ENCODE data around the gene NTN1. TPM values are rescaled to one million over a fixed set of nuclear protein-coding genes. Genes with fewer than 3 reads are reported as not detected.

NTN1 gene
- total and polyA plus RNA-seq, 8 donors: 2.0 to 12.9 (median 9.0) TPM

DNA sequence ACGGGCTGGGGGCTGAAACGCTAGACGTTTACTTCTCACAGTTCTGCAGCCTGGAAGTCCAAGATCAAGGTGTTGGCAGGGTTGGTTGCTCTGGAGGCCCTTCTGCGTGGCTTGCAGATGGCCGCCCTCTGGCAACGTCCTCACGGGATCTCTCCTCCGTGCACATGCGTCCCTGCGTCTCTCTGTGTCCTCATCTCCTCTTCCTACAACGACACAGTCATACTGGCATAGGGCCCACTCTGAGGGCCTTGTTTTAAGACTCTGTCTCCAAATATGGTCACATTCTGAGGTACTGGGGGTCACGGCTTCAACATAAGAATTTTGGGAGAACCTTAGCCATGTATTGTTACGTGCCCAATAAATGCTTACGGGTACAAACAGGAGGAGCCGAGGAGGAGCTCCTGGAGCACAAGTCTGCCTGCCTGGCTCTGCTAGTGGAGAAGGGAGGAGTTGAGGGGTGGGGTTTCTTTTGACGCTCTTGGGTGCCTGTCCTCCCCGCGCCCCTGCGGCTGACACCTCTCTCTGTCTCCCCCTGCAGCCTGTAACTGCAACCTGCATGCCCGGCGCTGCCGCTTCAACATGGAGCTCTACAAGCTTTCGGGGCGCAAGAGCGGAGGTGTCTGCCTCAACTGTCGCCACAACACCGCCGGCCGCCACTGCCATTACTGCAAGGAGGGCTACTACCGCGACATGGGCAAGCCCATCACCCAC lies 141.1 kb downstream of the NTN1 start:
- ATAC-seq (no peak), DNase-seq (no peak)
- Histone ChIP-seq H3K36me3 (no peaks in the 10 kb centered on the region), H3K27me3 (peaks cover 0 to 5% of the 10 kb centered on the region in 2 donors), H3K4me3 (no peak overlapping the region), H3K27ac (no peak overlapping the region), H3K9me3 (no peaks in the 10 kb centered on the region), H3K4me1 (no peaks in the 10 kb centered on the region)
- TF ChIP-seq, protein P1, sequence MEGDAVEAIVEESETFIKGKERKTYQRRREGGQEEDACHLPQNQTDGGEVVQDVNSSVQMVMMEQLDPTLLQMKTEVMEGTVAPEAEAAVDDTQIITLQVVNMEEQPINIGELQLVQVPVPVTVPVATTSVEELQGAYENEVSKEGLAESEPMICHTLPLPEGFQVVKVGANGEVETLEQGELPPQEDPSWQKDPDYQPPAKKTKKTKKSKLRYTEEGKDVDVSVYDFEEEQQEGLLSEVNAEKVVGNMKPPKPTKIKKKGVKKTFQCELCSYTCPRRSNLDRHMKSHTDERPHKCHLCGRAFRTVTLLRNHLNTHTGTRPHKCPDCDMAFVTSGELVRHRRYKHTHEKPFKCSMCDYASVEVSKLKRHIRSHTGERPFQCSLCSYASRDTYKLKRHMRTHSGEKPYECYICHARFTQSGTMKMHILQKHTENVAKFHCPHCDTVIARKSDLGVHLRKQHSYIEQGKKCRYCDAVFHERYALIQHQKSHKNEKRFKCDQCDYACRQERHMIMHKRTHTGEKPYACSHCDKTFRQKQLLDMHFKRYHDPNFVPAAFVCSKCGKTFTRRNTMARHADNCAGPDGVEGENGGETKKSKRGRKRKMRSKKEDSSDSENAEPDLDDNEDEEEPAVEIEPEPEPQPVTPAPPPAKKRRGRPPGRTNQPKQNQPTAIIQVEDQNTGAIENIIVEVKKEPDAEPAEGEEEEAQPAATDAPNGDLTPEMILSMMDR (IDR thresholded peaks at IDR 0.05): no peak
- intact Hi-C loops (cut with DNase I): no loop called here

DNA sequence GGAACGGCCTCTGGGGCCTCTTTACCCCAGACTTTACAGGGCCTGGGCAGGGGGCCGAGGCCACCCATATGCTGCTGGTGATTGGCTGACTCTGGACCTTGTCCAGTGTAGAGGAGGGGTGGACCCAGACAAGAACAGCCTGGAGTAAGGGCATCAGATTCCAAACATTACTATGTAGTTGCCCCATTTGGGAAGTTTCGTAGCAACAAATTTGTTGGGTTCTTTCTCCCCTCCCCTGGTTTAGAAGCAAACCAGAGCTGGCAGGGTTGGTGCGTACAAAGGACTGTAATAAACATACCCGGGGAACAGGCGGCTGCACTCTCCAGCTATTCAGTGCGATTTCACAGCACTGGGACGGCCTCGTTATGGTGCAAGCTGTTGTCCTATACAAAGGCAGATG lies 145.5 kb downstream of the NTN1 start:
- ATAC-seq (no peak), DNase-seq (no peak)
- TF ChIP-seq, protein P1 (IDR thresholded peaks at IDR 0.05): no peak
- Histone ChIP-seq H3K36me3 (no peaks in the 10 kb centered on the region), H3K27ac (no peak overlapping the region), H3K9me3 (no peaks in the 10 kb centered on the region), H3K4me1 (no peaks in the 10 kb centered on the region), H3K27me3 (peaks cover 0 to 10% of the 10 kb centered on the region in 2 donors), H3K4me3 (no peak overlapping the region)
- intact Hi-C loops (cut with DNase I): no loop called here

DNA sequence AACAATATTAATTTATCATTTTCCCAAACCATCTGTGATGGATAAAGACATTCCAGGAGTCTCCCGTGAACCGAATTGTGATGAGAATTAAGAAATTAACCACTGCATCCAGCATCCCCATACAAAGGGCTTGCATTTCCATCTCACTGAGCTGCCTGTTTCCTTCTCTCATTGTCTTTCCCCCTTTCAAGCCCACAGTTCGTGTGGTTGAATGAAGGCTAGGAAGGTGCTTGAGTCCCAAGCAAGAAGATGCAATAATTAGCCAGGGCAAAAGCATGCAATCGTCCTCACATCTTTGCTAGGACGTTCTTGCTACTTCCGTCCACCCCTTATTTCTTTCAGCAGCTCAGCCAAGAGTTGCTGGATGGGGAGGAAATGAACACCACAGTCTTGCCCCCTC lies 146.1 kb downstream of the NTN1 start:
- H3K27me3 ChIP-seq: peaks cover 0 to 10% of the 10 kb centered on the region in 2 donors
- intact Hi-C loops (cut with DNase I): no loop called here
- no peak overlapping the region for H3K27ac ChIP-seq
- DNase-seq (no peak), ATAC-seq (no peak)
- TF ChIP-seq, protein P1 (IDR thresholded peaks at IDR 0.05): no peak
- no peaks in the 10 kb centered on the region for H3K36me3 ChIP-seq
- H3K9me3 ChIP-seq: no peaks in the 10 kb centered on the region
- H3K4me3 ChIP-seq: no peak overlapping the region
- H3K4me1 ChIP-seq: no peaks in the 10 kb centered on the region

DNA sequence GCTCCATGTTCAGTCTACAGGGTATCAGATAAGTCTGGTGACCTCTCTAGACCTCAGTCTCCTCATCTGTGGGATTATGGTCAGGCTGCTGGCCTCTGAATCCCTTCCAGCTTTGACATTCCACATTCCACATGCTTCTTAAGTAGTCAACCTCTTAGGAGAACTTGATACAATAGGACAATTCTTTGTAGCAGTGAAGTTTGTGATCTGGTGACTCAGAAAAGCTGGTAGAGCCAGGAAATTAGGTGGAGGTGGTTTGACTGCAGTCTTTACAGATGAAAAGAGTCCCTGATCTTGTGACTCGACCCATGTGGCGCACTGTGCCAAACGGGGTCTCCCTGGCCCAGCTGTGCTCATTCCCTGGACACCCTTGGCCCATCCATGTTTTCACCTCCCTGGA lies 147.8 kb downstream of the NTN1 start:
- ATAC-seq: no peak
- no peak for DNase-seq
- Histone ChIP-seq H3K9me3 (no peaks in the 10 kb centered on the region), H3K36me3 (no peaks in the 10 kb centered on the region), H3K4me1 (no peaks in the 10 kb centered on the region), H3K4me3 (no peak overlapping the region), H3K27ac (no peak overlapping the region), H3K27me3 (peaks cover 0 to 10% of the 10 kb centered on the region in 2 donors)
- TF ChIP-seq, protein P1 (IDR thresholded peaks at IDR 0.05): no peak
- intact Hi-C loops (cut with DNase I): no loop called here

DNA sequence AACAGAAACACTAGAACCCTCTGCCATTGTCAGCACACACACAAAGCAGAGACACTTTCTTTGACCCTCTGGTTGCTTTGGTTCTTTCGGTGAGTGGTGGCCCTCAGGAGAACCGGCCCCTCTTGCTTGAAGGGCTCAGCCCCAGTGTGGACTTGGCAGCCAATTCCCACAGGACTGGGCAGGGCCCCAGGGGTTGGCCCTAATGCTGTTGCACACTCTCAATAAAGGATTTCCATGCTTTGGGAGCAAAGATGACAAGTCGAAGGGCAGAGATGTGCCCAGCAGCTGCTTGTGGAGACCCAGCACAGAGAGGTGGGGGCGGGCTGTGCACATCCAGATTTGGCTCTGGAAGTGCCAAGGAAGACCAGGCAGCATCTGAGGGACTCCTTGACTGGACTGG lies 149.0 kb downstream of the NTN1 start:
- no peaks in the 10 kb centered on the region for H3K4me1 ChIP-seq
- peaks cover 0 to 10% of the 10 kb centered on the region in 2 donors for H3K27me3 ChIP-seq
- TF ChIP-seq, protein P1 (IDR thresholded peaks at IDR 0.05): no peak
- ATAC-seq (no peak), DNase-seq (no peak)
- H3K4me3 ChIP-seq: no peak overlapping the region
- H3K9me3 ChIP-seq: no peaks in the 10 kb centered on the region
- intact Hi-C loops (cut with DNase I): no loop called here
- H3K36me3 ChIP-seq: no peaks in the 10 kb centered on the region
- H3K27ac ChIP-seq: no peak overlapping the region
